IMR-90 (cell line): ENCODE data around the gene RAB36. TPM values are rescaled to one million over a fixed set of nuclear protein-coding genes. Genes with fewer than 3 reads are reported as not detected.
A peak's percentile ranks its signal among the peaks of the same experiment; 100 is the strongest.

ENCODE experiments used
- ATAC-seq: fragments of 200-7000 bp; cut with Tn5 transposase; 2 replicates; pipeline ENCODE4 v1.9.1; 2020; ENCODE audit warnings: low read depth, mild to moderate bottlenecking, moderate library complexity
- BruUV-seq: library from RNA; stranded (reverse); fragments of 400-500 nt; replicated peaks from 2 replicates; lab custom pipeline; 2021; lab: Mats Ljungman, UMichigan
- CTCF ChIA-PET: fragments of 300-600 bp; formaldehyde crosslinking; extraction: SDS; loops from one replicate; lab custom pipeline; 2021; ENCODE audit warnings: antibody characterized with exemption; lab: Yijun Ruan, JAX
- POLR2A ChIA-PET: fragments of 300-600 bp; sonication (Branson Sonifier 250); formaldehyde crosslinking; loops from one replicate; lab custom pipeline; 2022; ENCODE audit warnings: antibody characterized with exemption; ENCODE audit not compliant: unreplicated experiment; lab: Charles Lee
- DNase-seq: peaks from one replicate; pipeline ENCODE4 v3.0.0; 2013
- H2AFZ ChIP-seq: replicated peaks from 2 replicates; pipeline ENCODE3; 2013; ENCODE audit warnings: low read length, mild to moderate bottlenecking; ENCODE audit not compliant: poor library complexity
- H2AK5ac ChIP-seq: 2 replicates; pipeline ENCODE4 v1.6.1; 2013; ENCODE audit warnings: low read depth, low read length, inconsistent platforms
- H2AK9ac ChIP-seq: replicated peaks from 2 replicates; pipeline ENCODE3; 2013; ENCODE audit warnings: mild to moderate bottlenecking, low read depth, low read length, moderate library complexity; ENCODE audit not compliant: poor library complexity
- H2BK120ac ChIP-seq: 2 replicates; pipeline ENCODE4 v1.6.1; 2013; ENCODE audit warnings: low read depth, low read length, inconsistent platforms
- H2BK15ac ChIP-seq: 3 replicates; pipeline ENCODE4 v1.6.1; 2013; ENCODE audit warnings: low read depth, low read length, inconsistent platforms
- H2BK20ac ChIP-seq: 2 replicates; pipeline ENCODE4 v1.6.1; 2013; ENCODE audit warnings: low read depth, mild to moderate bottlenecking, inconsistent platforms, low read length, moderate library complexity
- H2BK5ac ChIP-seq: 2 replicates; pipeline ENCODE4 v1.6.1; 2013; ENCODE audit warnings: mild to moderate bottlenecking, low read depth, low read length, inconsistent platforms; ENCODE audit not compliant: poor library complexity, severe bottlenecking
- H3K14ac ChIP-seq: replicated peaks from 2 replicates; pipeline ENCODE4 v1.6.1; 2013; ENCODE audit warnings: low read depth, low read length, inconsistent platforms
- H3K18ac ChIP-seq: 2 replicates; pipeline ENCODE4 v1.6.1; 2013; ENCODE audit warnings: low read depth, low read length, control low read depth
- H3K23ac ChIP-seq: 2 replicates; pipeline ENCODE4 v1.6.1; 2013; ENCODE audit warnings: low read depth, low read length, inconsistent platforms
- H3K27ac ChIP-seq: 2 replicates; pipeline ENCODE4 v1.5.1; 2013; ENCODE audit warnings: mild to moderate bottlenecking, control low read depth, low read length; ENCODE audit not compliant: insufficient read depth
- H3K27me3 ChIP-seq: 2 replicates; pipeline ENCODE4 v1.6.1; 2013; ENCODE audit warnings: low read length; ENCODE audit not compliant: control insufficient read depth, insufficient read depth
- H3K36me3 ChIP-seq: 2 replicates; pipeline ENCODE4 v1.6.1; 2013; ENCODE audit warnings: low read length, mixed read lengths; ENCODE audit not compliant: control insufficient read depth, insufficient read depth
- H3K4ac ChIP-seq: 2 replicates; pipeline ENCODE4 v1.6.1; 2013; ENCODE audit warnings: low read depth, low read length, inconsistent platforms
- H3K4me1 ChIP-seq: 2 replicates; pipeline ENCODE4 v1.6.1; 2013; ENCODE audit warnings: low read length, mixed read lengths; ENCODE audit not compliant: control insufficient read depth, insufficient read depth
- H3K4me2 ChIP-seq: 2 replicates; pipeline ENCODE4 v1.6.1; 2013; ENCODE audit warnings: low read depth, mild to moderate bottlenecking, control low read depth, low read length, moderate library complexity
- H3K4me3 ChIP-seq: 2 replicates; pipeline ENCODE4 v1.5.1; 2013; ENCODE audit warnings: low read depth, mild to moderate bottlenecking, control low read depth, low read length, moderate library complexity; ENCODE audit not compliant: insufficient read depth
- H3K56ac ChIP-seq: 2 replicates; pipeline ENCODE4 v1.6.1; 2013; ENCODE audit warnings: low read length, inconsistent platforms; ENCODE audit not compliant: insufficient read depth; ENCODE audit errors: extremely low read depth
- H3K79me1 ChIP-seq, 2 experiments: 2 replicates each; pipeline ENCODE4 v1.6.1; 2013; ENCODE audit warnings: low read length in 2 of 2, inconsistent platforms in 1 of 2, low read depth in 1 of 2
- H3K9ac ChIP-seq: 2 replicates; pipeline ENCODE4 v1.6.1; 2013; ENCODE audit warnings: low read depth, low read length, control low read depth
- H3K9me1 ChIP-seq: 2 replicates; pipeline ENCODE4 v1.6.1; 2013; ENCODE audit warnings: low read length, inconsistent platforms; ENCODE audit not compliant: insufficient read depth
- H3K9me3 ChIP-seq: 2 replicates; pipeline ENCODE4 v1.6.1; 2013; ENCODE audit warnings: low read length; ENCODE audit not compliant: control insufficient read depth, insufficient read depth
- H4K20me1 ChIP-seq: 2 replicates; pipeline ENCODE4 v1.6.1; 2013; ENCODE audit warnings: low read length, inconsistent platforms; ENCODE audit not compliant: insufficient read depth
- H4K5ac ChIP-seq: 2 replicates; pipeline ENCODE4 v1.6.1; 2013; ENCODE audit warnings: mild to moderate bottlenecking, low read depth, low read length, control low read depth
- H4K8ac ChIP-seq, 2 experiments: 2 replicates each; pipeline ENCODE4 v1.6.1; 2013; ENCODE audit warnings: low read depth in 2 of 2, low read length in 2 of 2, control low read depth in 1 of 2, inconsistent platforms in 1 of 2
- H4K91ac ChIP-seq: 2 replicates; pipeline ENCODE4 v1.6.1; 2013; ENCODE audit warnings: low read depth, low read length, inconsistent platforms; ENCODE audit not compliant: insufficient read depth
- BHLHE40 ChIP-seq: fragments of 150-350 bp; IDR thresholded peaks from 2 replicates; pipeline ENCODE4 v1.6.1; 2016; ENCODE audit warnings: mild to moderate bottlenecking, low read depth, low read length
- FOS ChIP-seq: fragments of 150-350 bp; IDR thresholded peaks from 2 replicates; pipeline ENCODE4 v1.6.1; 2016; ENCODE audit warnings: low read depth, low read length
- MAFK ChIP-seq: IDR thresholded peaks from 2 replicates; pipeline ENCODE4 v1.6.1; 2012; ENCODE audit warnings: low read depth, low read length, improper control_type of control experiment
- RFX5 ChIP-seq: IDR thresholded peaks from 2 replicates; pipeline ENCODE4 v1.8.0; 2012; ENCODE audit warnings: low read depth, mild to moderate bottlenecking, low read length, moderate library complexity
- SMC3 ChIP-seq: fragments of 150-350 bp; IDR thresholded peaks from 2 replicates; pipeline ENCODE4 v1.6.1; 2016; ENCODE audit warnings: low read depth, mild to moderate bottlenecking, antibody characterized with exemption, low read length, moderate library complexity
- WGBS, 2 experiments: methylation state at CpG; one replicate each; pipeline versions ENCODE4 v1.1.5 to v1.1.7; 2013; ENCODE audit warnings: missing lambda C conversion rate in 2 of 2; ENCODE audit not compliant: insufficient read length in 1 of 2; ENCODE audit errors: extremely low coverage in 2 of 2; 5-methylcytosine and 5-hydroxymethylcytosine counted together
- dilution Hi-C: fragments of 300-500 bp; cut with HindIII; formaldehyde crosslinking; loops from one replicate; pipeline ENCODE4 v1.14.3; 2018; ENCODE audit warnings: low sequenced_read_pairs; ENCODE audit not compliant: unreplicated experiment
- in situ Hi-C: fragments of 300-500 bp; cut with MboI; formaldehyde crosslinking; loops from 3 replicates; pipeline ENCODE4 v1.14.3; 2019; ENCODE audit warnings: low sequenced_read_pairs, inconsistent platforms, mixed read lengths
- intact Hi-C: fragments of 100-400 bp; cut with micrococcal nuclease; formaldehyde crosslinking; loops from 2 replicates; pipeline ENCODE4 v1.10.0; 2022
- polyA plus RNA-seq, 3 experiments: library from polyadenylated mRNA; depleted of rRNA; stranded (reverse); fragments of >200 nt; gene quantifications; 2 replicates each; pipeline ENCODE4 v1.2.3, GENCODE V29; 2012; ENCODE audit warnings: low replicate concordance in 1 of 3
- total RNA-seq: library from RNA; depleted of rRNA; stranded (reverse); fragments of >200 nt; gene quantifications from 2 replicates; pipeline ENCODE4 v1.2.3, GENCODE V29; 2012
- TF ChIP-seq, protein P1 (sequence below): fragments of 150-350 bp; IDR thresholded peaks from 2 replicates; pipeline ENCODE4 v1.6.1; 2017; ENCODE audit warnings: mild to moderate bottlenecking, antibody characterized with exemption, low read length, low read depth

The RAB36 gene
- total and polyA plus RNA-seq, 2 of the 4 experiments (the other 2 are of a cell fraction) = 3.6 to 4.0 TPM

DNA sequence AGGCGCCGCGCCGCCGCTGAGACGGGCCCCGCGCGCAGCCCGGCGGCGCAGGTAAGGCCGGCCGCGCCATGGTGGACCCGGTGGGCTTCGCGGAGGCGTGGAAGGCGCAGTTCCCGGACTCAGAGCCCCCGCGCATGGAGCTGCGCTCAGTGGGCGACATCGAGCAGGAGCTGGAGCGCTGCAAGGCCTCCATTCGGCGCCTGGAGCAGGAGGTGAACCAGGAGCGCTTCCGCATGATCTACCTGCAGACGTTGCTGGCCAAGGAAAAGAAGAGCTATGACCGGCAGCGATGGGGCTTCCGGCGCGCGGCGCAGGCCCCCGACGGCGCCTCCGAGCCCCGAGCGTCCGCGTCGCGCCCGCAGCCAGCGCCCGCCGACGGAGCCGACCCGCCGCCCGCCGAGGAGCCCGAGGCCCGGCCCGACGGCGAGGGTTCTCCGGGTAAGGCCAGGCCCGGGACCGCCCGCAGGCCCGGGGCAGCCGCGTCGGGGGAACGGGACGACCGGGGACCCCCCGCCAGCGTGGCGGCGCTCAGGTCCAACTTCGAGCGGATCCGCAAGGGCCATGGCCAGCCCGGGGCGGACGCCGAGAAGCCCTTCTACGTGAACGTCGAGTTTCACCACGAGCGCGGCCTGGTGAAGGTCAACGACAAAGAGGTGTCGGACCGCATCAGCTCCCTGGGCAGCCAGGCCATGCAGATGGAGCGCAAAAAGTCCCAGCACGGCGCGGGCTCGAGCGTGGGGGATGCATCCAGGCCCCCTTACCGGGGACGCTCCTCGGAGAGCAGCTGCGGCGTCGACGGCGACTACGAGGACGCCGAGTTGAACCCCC lies 35.8 kb downstream of the RAB36 start (continued):
- TF ChIP-seq RFX5 = no peak
- TF ChIP-seq SMC3 = no peak
- no peak for TF ChIP-seq MAFK

DNA sequence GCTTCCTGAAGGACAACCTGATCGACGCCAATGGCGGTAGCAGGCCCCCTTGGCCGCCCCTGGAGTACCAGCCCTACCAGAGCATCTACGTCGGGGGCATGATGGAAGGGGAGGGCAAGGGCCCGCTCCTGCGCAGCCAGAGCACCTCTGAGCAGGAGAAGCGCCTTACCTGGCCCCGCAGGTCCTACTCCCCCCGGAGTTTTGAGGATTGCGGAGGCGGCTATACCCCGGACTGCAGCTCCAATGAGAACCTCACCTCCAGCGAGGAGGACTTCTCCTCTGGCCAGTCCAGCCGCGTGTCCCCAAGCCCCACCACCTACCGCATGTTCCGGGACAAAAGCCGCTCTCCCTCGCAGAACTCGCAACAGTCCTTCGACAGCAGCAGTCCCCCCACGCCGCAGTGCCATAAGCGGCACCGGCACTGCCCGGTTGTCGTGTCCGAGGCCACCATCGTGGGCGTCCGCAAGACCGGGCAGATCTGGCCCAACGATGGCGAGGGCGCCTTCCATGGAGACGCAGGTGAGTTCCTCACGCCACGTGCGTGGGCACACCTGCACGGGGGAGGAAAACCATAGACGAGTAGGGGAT lies 36.5 kb downstream of the RAB36 start:
- peak overlapping the region; percentile 73 for H3K23ac ChIP-seq
- no peak overlapping the region for H3K18ac ChIP-seq
- peak overlapping the region; percentile 66 for H2AK9ac ChIP-seq
- no peak overlapping the region for H3K27ac ChIP-seq
- H2AFZ ChIP-seq = peak overlapping the region; percentile 13
- POLR2A ChIA-PET = no interaction called here
- H4K91ac ChIP-seq = no peak overlapping the region
- 71% methylated on average over 24 of the region's 43 CpGs; no CpG with 5 or more reads in 1 of the 2 experiments for WGBS, 2 experiments
- intact Hi-C loops = loop anchor here (5.0 kb wide), 1 partner anchor 35 kb away; no protein-coding TSS in a partner anchor
- in situ Hi-C loops = no loop called here
- dilution Hi-C loops = no loop called here
- no TSS peak for BruUV-seq
- H3K56ac ChIP-seq = no peak overlapping the region
- H3K4ac ChIP-seq = no peak overlapping the region
- peaks cover under 1% of the 10 kb centered on the region; the same call in 1 of the 2 replicates for H3K9me3 ChIP-seq
- no peaks in the 10 kb centered on the region for H3K27me3 ChIP-seq
- ATAC-seq (no peak), DNase-seq (no peak)
- H3K14ac ChIP-seq = no peak overlapping the region
- H4K5ac ChIP-seq = no peak overlapping the region
- H3K9me1 ChIP-seq = peaks cover 18% of the 10 kb centered on the region
- H3K79me1 ChIP-seq = peaks cover 16 to 56% of the 10 kb centered on the region in 2 experiments
- no peak overlapping the region for H2BK15ac ChIP-seq
- no peak overlapping the region for H2BK5ac ChIP-seq
- peak overlapping the region; percentile 98 for H3K4me3 ChIP-seq
- H3K36me3 ChIP-seq = peaks cover 10% of the 10 kb centered on the region; the same call in 1 of the 2 replicates
- H3K4me1 ChIP-seq = peaks cover 29% of the 10 kb centered on the region
- H4K20me1 ChIP-seq = peaks cover 47% of the 10 kb centered on the region
- H4K8ac ChIP-seq = no peak overlapping the region
- peak overlapping the region; percentile 91 for H3K4me2 ChIP-seq
- no peak overlapping the region for H2BK120ac ChIP-seq
- peak overlapping the region; percentile 35; the same call in 1 of the 2 replicates for H2AK5ac ChIP-seq
- no peak overlapping the region for H2BK20ac ChIP-seq
- H3K9ac ChIP-seq = no peak overlapping the region; the same call in 1 of the 2 replicates
- CTCF ChIA-PET = interaction anchor here (0.6 kb wide), 1 partner anchor 100 kb away, joined by 3 read pairs; no protein-coding TSS in a partner anchor
- no peak for TF ChIP-seq BHLHE40
- TF ChIP-seq, protein P1, sequence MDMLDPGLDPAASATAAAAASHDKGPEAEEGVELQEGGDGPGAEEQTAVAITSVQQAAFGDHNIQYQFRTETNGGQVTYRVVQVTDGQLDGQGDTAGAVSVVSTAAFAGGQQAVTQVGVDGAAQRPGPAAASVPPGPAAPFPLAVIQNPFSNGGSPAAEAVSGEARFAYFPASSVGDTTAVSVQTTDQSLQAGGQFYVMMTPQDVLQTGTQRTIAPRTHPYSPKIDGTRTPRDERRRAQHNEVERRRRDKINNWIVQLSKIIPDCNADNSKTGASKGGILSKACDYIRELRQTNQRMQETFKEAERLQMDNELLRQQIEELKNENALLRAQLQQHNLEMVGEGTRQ = no peak
- TF ChIP-seq FOS = no peak
- no peak for TF ChIP-seq MAFK
